Glomerular visceral epithelial cell (primary cell): Measurements from ENCODE around the gene PKIG.
"Not testable (repeated sequence)": the region's sequence is repeated elsewhere in the genome, so short reads cannot be mapped to it uniquely, and the experiment has no call there.

Experiments used
- DNase-seq: peaks from one replicate; pipeline ENCODE4 v3.0.0-alpha.2; 2016; ENCODE audit errors: extremely low spot score

The PKIG gene

GRCh38 chr20:44642203-44643153 is 60.1 kb downstream of the PKIG start:
- peak; percentile 96 for DNase-seq

GRCh38 chr20:44643154-44643519 is 60.8 kb downstream of the PKIG start:
- no peak for DNase-seq

GRCh38 chr20:44643596-44644229 is 61.3 kb downstream of the PKIG start:
- DNase-seq = peak; percentile 86

DNA sequence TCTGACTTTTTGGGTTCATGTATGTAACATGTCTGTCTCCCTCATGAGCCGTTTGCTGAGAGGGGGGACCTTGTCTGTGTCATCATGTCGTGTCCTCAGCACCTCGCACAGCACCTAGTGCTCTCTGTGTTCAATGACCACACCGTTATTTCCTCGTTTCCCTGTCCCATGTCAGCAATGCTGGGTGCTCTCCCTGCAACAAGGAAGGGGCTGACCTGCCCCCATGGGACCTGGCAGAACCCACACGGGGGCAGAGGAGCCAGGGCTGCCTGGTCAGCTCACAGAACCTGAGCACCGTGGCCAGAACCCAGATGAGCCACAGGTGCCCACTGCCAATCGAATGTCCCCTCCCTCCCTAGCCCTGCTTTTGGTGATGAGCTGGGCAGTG is 61.8 kb downstream of the PKIG start:
- no peak for DNase-seq

DNA sequence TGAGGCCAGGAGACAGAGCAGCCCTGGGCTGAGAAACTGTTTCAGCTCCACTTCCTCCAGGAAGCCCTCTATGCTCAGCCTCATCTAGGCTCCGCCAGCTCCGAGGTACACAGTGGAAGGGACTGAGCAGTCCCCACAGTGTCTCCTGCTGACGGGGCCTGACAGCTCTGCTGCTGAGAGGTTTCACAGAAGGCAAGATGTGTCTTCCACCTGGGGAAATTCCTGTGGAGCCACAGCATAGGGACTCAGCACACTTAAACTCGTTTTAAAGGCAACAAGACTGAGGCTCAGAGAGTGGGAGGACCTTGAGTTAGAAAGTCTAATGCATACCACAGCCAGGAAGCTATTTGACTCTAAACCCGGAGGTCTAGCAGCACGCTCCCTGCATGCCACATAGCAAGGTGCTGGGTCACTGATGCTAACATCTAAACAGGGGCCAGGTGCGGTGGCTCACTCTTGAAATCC is 62.3 kb downstream of the PKIG start:
- DNase-seq = no peak

- DNase-seq = peak; percentile 52
Observed at GRCh38 chr20:44646023-44646640, 63.8 kb downstream of the PKIG start.

DNA sequence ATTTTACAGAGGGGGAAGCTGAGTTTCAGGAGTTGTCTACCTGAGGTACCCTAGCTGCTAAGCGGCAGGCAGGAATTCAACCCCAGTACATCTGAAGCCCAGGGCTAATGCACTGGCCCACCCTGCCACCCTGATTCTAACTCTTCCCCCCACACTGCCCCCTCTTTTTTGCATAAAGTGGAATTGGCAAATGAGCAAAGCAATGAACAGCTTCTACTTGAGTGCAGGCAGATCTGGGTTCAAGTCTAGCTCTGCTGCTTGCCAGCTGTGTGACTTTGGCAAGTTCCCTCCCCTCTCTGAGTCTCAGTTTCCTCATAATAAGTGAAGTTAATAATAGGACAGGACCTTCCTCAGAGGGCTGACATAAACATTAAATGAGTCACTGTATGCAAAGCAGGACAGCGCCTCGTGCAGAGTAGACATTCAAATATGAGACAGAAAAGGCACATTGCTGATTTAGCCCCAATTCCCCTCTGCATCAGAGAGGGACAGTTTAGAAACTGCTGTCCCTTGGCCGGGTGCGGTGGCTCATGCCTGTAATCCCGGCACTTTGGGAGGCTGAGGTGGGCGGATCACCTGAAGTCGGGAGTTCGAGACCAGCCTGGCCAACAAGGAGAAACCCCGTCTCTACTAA is 64.4 kb downstream of the PKIG start:
- peak; percentile 51 for DNase-seq

DNA sequence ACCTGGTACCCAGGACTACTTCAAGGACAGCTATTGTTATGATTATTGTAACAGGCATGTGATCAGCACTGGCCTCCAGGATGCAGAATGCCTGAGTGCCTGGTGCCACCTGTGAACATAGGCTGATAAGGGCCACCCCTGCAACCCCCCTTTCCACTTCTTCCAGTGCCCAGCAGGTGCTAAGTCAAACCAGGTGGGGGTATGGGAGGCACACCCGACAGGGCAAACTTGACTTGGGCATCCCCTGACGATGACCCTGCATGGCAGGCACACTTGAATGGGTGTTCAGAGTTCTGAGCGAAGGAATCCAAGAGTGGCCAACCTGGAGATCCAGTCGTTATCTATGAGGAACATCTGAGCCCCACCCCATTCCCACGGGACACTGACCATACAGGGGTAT is 65.7 kb downstream of the PKIG start:
- DNase-seq = no peak

- DNase-seq = no peak
Observed at GRCh38 chr20:44648579-44648978, 66.2 kb downstream of the PKIG start.

DNA sequence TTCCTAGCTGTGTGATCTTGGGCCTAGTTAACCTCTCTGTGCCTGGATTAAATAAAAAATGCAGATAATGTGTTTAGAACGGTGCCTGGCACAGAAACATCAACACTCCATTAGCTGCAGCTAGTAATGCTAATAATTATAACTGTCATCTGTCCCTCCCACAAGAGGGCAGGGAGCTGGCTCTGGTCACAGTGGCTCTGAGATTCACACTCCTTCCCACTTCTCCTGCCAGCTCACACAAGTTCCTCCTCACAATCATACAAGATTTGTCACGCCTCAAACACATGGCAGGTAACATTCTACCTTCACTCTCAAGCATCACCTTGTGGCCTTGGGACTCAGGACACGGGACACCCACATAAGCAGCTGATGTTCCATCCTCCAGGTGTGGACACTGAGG is 66.7 kb downstream of the PKIG start:
- no peak for DNase-seq

DNA sequence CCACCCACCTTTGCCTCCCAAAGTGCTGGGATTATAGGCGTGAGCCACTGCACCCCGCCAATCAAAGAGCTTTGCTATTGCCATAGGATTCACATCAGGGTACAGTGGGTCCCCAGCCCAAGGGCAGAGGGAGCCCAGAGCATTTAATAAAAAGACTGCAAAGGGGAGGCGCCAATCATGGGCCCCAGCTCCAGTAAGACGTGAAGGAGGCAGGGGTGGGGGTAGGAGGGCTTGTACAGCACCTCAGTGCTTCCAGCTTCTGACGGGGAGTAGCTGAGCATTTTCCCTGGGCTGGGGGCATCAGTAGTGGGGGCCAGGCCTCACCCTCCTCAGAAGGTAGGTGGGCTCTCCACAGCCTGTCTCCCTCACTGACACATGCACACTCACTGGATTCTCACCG is 67.6 kb downstream of the PKIG start:
- DNase-seq = no peak

GRCh38 chr20:44650771-44651433 is 68.5 kb downstream of the PKIG start:
- DNase-seq = no peak

GRCh38 chr20:44651434-44651683 is 69.0 kb downstream of the PKIG start:
- DNase-seq = no peak

DNA sequence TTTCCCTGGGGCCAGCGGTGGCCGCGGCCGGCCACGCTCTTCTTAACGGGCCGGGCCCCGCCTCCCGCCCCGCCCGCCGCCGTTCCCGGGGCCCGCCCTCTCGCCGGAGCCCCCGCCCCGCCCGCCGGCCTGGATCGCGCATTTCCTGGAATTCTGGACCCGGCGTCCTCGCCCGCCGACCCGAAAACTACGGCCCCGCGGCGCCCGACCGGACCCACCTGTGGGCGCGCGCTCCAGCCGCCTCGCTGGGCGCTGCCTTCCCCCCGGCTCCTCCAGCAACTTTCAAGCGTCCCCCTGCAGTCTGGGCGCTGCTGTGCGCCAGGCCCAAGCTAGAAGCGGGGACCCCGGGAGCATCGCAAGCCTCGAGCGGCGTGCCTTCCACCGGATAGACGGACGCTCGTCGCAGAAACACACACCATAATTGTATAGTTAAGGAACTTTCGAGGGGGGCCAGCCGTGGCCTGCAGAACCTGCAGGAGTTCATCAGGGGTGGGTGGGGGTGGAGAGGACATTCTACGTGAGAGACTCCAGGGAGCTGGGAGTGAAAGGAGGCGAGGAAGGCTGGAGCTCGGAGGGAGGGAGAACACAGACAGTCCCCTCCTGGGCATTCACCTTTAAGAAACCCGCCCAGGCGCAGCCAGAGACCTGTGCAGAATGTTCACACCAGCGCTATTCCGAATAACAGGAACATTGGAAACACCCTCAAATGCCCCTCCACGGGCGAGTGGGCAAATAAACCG is 69.5 kb downstream of the PKIG start, which contains the start of gene ADA:
Gene ADA (minus strand): TSS at position 16 of the 740 bp plus-strand sequence. CDS start 92 bp downstream, outside the sequence.
- peak; percentile 55 for DNase-seq

DNA sequence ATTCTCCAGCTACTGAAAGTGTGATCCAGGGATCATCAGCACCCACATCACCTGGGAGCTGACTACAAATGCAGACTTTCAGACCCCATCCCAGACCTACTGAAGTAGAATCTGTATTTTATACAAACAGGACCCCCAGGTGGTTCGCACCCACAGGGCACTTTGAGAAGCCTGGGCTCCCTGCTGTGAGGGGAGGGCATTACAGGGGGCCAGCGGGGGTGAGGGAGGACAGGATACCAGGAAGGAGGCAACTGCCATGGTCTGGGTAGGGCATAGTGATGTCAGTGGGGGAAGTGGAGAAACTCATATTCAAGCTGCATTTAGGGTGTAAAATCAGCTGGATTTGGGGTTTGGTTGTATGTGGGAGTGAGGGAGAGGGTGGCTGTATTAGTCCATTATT is 71.2 kb downstream of the PKIG start:
- no peak for DNase-seq

DNA sequence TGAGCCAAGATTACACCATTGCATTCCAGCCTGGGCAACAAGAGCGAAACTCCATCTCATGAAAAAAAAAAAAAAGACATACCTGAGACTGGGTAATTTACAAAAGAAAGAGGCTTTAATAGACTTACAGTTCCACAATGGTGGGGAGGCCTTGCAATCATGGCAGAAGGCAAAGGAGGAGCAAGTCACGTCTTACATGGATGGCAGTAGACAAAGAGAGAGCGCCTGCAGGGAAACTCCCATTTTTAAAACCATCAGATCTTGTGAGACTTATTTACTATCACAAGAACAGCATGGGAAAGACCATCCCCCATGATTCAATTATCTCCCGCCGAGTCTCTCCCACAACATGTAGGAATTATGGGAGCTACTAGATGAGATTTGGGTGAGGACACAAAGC is 71.8 kb downstream of the PKIG start:
- DNase-seq = not testable (repeated sequence)

DNA sequence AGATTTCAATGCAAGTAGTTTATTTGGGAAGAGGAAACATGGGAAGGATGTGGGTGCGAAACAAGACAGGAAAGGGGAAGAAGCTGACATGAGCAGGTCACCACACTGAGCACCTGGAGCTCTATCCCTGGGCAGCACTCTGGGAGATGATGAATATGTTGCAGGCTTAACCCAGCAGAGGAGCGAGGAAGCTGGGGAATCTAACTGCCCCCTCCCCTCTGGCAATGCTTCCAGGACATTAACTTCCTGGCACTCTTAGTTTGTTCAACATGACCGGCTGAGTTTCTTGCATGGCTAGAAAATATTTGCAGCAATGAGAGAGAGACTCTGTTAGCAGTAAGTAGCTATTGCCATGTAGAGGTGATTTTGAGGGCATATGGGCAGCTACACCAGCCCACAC is 74.1 kb downstream of the PKIG start:
- no peak for DNase-seq

- no peak for DNase-seq
Observed at GRCh38 chr20:44657875-44658274, 75.5 kb downstream of the PKIG start.

- DNase-seq = no peak
Observed at GRCh38 chr20:44658810-44659209, 76.4 kb downstream of the PKIG start.

GRCh38 chr20:44659931-44660330 is 77.6 kb downstream of the PKIG start:
- DNase-seq = no peak

DNA sequence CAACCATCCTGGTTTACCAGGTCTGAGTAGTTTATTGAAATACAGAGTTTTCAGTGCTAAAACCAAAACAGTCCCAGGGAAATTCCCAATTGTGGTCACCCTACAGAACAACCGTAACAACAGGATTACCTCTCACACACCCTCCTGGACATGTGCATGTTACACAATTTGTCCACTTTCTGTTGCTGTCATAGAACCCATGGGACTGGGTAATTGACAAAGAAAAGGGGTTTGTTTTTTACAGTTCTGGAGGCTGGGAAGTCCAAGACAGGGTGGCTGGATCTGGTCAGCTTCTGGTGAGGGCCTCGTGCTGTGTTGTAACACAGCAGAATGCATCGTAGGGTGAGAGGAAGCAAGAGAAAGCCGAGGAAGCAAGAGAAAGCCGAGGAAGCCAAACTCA is 78.2 kb downstream of the PKIG start:
- no peak for DNase-seq
